ENCODE results near the gene SEL1L3.

DNA sequence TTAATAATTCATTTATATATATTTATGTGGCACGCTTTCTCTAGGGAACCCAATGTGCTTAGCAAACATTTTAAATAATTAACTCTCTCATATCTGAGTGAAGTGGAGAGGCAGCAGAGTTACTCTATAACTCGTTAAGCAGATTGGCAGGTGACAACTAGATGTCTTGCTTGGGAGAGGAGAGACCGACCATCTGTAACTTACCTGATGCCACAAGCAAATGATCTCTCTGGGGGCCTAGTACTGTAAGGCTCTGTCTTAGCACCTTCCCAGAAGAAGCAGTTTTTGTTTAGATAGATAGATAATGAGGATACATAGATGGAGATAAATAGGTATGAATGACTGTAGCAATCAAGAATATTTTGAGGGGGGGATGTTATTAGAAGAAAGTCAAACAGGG lies 11.9 kb upstream of the SEL1L3 start:
- TF ChIP-seq CHD2 (IDR thresholded peaks at IDR 0.05; ENCODE audit: low read depth, low read length) (no peak), RXRA (CRISPR knock-in tag; IDR thresholded peaks at IDR 0.05) (no peak), MAFF (IDR thresholded peaks at IDR 0.05; ENCODE audit: low read depth, low read length) (no peak)
- TF ChIP-seq, protein P1, sequence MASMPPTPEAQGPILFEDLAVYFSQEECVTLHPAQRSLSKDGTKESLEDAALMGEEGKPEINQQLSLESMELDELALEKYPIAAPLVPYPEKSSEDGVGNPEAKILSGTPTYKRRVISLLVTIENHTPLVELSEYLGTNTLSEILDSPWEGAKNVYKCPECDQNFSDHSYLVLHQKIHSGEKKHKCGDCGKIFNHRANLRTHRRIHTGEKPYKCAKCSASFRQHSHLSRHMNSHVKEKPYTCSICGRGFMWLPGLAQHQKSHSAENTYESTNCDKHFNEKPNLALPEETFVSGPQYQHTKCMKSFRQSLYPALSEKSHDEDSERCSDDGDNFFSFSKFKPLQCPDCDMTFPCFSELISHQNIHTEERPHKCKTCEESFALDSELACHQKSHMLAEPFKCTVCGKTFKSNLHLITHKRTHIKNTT (CRISPR knock-in tag; IDR thresholded peaks at IDR 0.05), result no peak
- TF ChIP-seq, protein P2, sequence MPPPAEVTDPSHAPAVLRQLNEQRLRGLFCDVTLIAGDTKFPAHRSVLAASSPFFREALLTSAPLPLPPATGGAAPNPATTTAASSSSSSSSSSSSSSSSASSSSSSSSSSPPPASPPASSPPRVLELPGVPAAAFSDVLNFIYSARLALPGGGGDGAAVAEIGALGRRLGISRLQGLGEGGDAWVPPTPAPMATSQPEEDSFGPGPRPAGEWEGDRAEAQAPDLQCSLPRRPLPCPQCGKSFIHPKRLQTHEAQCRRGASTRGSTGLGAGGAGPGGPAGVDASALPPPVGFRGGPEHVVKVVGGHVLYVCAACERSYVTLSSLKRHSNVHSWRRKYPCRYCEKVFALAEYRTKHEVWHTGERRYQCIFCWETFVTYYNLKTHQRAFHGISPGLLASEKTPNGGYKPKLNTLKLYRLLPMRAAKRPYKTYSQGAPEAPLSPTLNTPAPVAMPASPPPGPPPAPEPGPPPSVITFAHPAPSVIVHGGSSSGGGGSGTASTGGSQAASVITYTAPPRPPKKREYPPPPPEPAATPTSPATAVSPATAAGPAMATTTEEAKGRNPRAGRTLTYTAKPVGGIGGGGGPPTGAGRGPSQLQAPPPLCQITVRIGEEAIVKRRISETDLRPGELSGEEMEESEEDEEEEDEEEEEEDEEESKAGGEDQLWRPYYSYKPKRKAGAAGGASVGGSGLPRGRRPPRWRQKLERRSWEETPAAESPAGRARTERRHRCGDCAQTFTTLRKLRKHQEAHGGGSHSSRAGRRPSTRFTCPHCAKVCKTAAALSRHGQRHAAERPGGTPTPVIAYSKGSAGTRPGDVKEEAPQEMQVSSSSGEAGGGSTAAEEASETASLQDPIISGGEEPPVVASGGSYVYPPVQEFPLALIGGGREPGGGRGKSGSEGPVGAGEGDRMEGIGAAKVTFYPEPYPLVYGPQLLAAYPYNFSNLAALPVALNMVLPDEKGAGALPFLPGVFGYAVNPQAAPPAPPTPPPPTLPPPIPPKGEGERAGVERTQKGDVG (CRISPR knock-in tag; IDR thresholded peaks at IDR 0.05; ENCODE audit: borderline replicate concordance), result no peak

Measured in HepG2 (cell line).